IMR-90 (cell line): Measurements from ENCODE around the gene ADAMTS14. TPM values are rescaled to one million over a fixed set of nuclear protein-coding genes. Genes with fewer than 3 reads are reported as not detected.

Experiments used
- ATAC-seq: fragments of 200-7000 bp; cut with Tn5 transposase; 2 replicates; pipeline ENCODE4 v1.9.1; 2020; ENCODE audit warnings: low read depth, mild to moderate bottlenecking, moderate library complexity
- BruUV-seq: library from RNA; stranded (reverse); fragments of 400-500 nt; replicated peaks from 2 replicates; lab custom pipeline; 2021; lab: Mats Ljungman, UMichigan
- CTCF ChIA-PET: fragments of 300-600 bp; formaldehyde crosslinking; extraction: SDS; loops from one replicate; lab custom pipeline; 2021; ENCODE audit warnings: antibody characterized with exemption; lab: Yijun Ruan, JAX
- POLR2A ChIA-PET: fragments of 300-600 bp; sonication (Branson Sonifier 250); formaldehyde crosslinking; loops from one replicate; lab custom pipeline; 2022; ENCODE audit warnings: antibody characterized with exemption; ENCODE audit not compliant: unreplicated experiment; lab: Charles Lee
- DNase-seq: peaks from one replicate; pipeline ENCODE4 v3.0.0; 2013
- H2AFZ ChIP-seq: replicated peaks from 2 replicates; pipeline ENCODE3; 2013; ENCODE audit warnings: low read length, mild to moderate bottlenecking; ENCODE audit not compliant: poor library complexity
- H2AK5ac ChIP-seq: 2 replicates; pipeline ENCODE4 v1.6.1; 2013; ENCODE audit warnings: low read depth, low read length, inconsistent platforms
- H2AK9ac ChIP-seq: replicated peaks from 2 replicates; pipeline ENCODE3; 2013; ENCODE audit warnings: mild to moderate bottlenecking, low read depth, low read length, moderate library complexity; ENCODE audit not compliant: poor library complexity
- H2BK120ac ChIP-seq: 2 replicates; pipeline ENCODE4 v1.6.1; 2013; ENCODE audit warnings: low read depth, low read length, inconsistent platforms
- H2BK15ac ChIP-seq: 3 replicates; pipeline ENCODE4 v1.6.1; 2013; ENCODE audit warnings: low read depth, low read length, inconsistent platforms
- H2BK20ac ChIP-seq: 2 replicates; pipeline ENCODE4 v1.6.1; 2013; ENCODE audit warnings: low read depth, mild to moderate bottlenecking, inconsistent platforms, low read length, moderate library complexity
- H2BK5ac ChIP-seq: 2 replicates; pipeline ENCODE4 v1.6.1; 2013; ENCODE audit warnings: mild to moderate bottlenecking, low read depth, low read length, inconsistent platforms; ENCODE audit not compliant: poor library complexity, severe bottlenecking
- H3K14ac ChIP-seq: replicated peaks from 2 replicates; pipeline ENCODE4 v1.6.1; 2013; ENCODE audit warnings: low read depth, low read length, inconsistent platforms
- H3K18ac ChIP-seq: 2 replicates; pipeline ENCODE4 v1.6.1; 2013; ENCODE audit warnings: low read depth, low read length, control low read depth
- H3K23ac ChIP-seq: 2 replicates; pipeline ENCODE4 v1.6.1; 2013; ENCODE audit warnings: low read depth, low read length, inconsistent platforms
- H3K27ac ChIP-seq: 2 replicates; pipeline ENCODE4 v1.5.1; 2013; ENCODE audit warnings: mild to moderate bottlenecking, control low read depth, low read length; ENCODE audit not compliant: insufficient read depth
- H3K27me3 ChIP-seq: 2 replicates; pipeline ENCODE4 v1.6.1; 2013; ENCODE audit warnings: low read length; ENCODE audit not compliant: control insufficient read depth, insufficient read depth
- H3K36me3 ChIP-seq: 2 replicates; pipeline ENCODE4 v1.6.1; 2013; ENCODE audit warnings: low read length, mixed read lengths; ENCODE audit not compliant: control insufficient read depth, insufficient read depth
- H3K4ac ChIP-seq: 2 replicates; pipeline ENCODE4 v1.6.1; 2013; ENCODE audit warnings: low read depth, low read length, inconsistent platforms
- H3K4me1 ChIP-seq: 2 replicates; pipeline ENCODE4 v1.6.1; 2013; ENCODE audit warnings: low read length, mixed read lengths; ENCODE audit not compliant: control insufficient read depth, insufficient read depth
- H3K4me2 ChIP-seq: 2 replicates; pipeline ENCODE4 v1.6.1; 2013; ENCODE audit warnings: low read depth, mild to moderate bottlenecking, control low read depth, low read length, moderate library complexity
- H3K4me3 ChIP-seq: 2 replicates; pipeline ENCODE4 v1.5.1; 2013; ENCODE audit warnings: low read depth, mild to moderate bottlenecking, control low read depth, low read length, moderate library complexity; ENCODE audit not compliant: insufficient read depth
- H3K56ac ChIP-seq: 2 replicates; pipeline ENCODE4 v1.6.1; 2013; ENCODE audit warnings: low read length, inconsistent platforms; ENCODE audit not compliant: insufficient read depth; ENCODE audit errors: extremely low read depth
- H3K79me1 ChIP-seq, 2 experiments: 2 replicates each; pipeline ENCODE4 v1.6.1; 2013; ENCODE audit warnings: low read length in 2 of 2, inconsistent platforms in 1 of 2, low read depth in 1 of 2
- H3K9ac ChIP-seq: 2 replicates; pipeline ENCODE4 v1.6.1; 2013; ENCODE audit warnings: low read depth, low read length, control low read depth
- H3K9me1 ChIP-seq: 2 replicates; pipeline ENCODE4 v1.6.1; 2013; ENCODE audit warnings: low read length, inconsistent platforms; ENCODE audit not compliant: insufficient read depth
- H3K9me3 ChIP-seq: 2 replicates; pipeline ENCODE4 v1.6.1; 2013; ENCODE audit warnings: low read length; ENCODE audit not compliant: control insufficient read depth, insufficient read depth
- H4K20me1 ChIP-seq: 2 replicates; pipeline ENCODE4 v1.6.1; 2013; ENCODE audit warnings: low read length, inconsistent platforms; ENCODE audit not compliant: insufficient read depth
- H4K5ac ChIP-seq: 2 replicates; pipeline ENCODE4 v1.6.1; 2013; ENCODE audit warnings: mild to moderate bottlenecking, low read depth, low read length, control low read depth
- H4K8ac ChIP-seq, 2 experiments: 2 replicates each; pipeline ENCODE4 v1.6.1; 2013; ENCODE audit warnings: low read depth in 2 of 2, low read length in 2 of 2, control low read depth in 1 of 2, inconsistent platforms in 1 of 2
- H4K91ac ChIP-seq: 2 replicates; pipeline ENCODE4 v1.6.1; 2013; ENCODE audit warnings: low read depth, low read length, inconsistent platforms; ENCODE audit not compliant: insufficient read depth
- CEBPB ChIP-seq: IDR thresholded peaks from 2 replicates; pipeline ENCODE4 v1.6.1; 2012; ENCODE audit warnings: low read depth, low read length, improper control_type of control experiment
- FOS ChIP-seq: fragments of 150-350 bp; IDR thresholded peaks from 2 replicates; pipeline ENCODE4 v1.6.1; 2016; ENCODE audit warnings: low read depth, low read length
- POLR2A ChIP-seq: IDR thresholded peaks from 2 replicates; pipeline ENCODE4 v1.6.1; 2012; ENCODE audit warnings: mild to moderate bottlenecking, low read depth, low read length
- SMC3 ChIP-seq: fragments of 150-350 bp; IDR thresholded peaks from 2 replicates; pipeline ENCODE4 v1.6.1; 2016; ENCODE audit warnings: low read depth, mild to moderate bottlenecking, antibody characterized with exemption, low read length, moderate library complexity
- WGBS, 2 experiments: methylation state at CpG; one replicate each; pipeline versions ENCODE4 v1.1.5 to v1.1.7; 2013; ENCODE audit warnings: missing lambda C conversion rate in 2 of 2; ENCODE audit not compliant: insufficient read length in 1 of 2; ENCODE audit errors: extremely low coverage in 2 of 2; 5-methylcytosine and 5-hydroxymethylcytosine counted together
- dilution Hi-C: fragments of 300-500 bp; cut with HindIII; formaldehyde crosslinking; loops from one replicate; pipeline ENCODE4 v1.14.3; 2018; ENCODE audit warnings: low sequenced_read_pairs; ENCODE audit not compliant: unreplicated experiment
- in situ Hi-C: fragments of 300-500 bp; cut with MboI; formaldehyde crosslinking; loops from 3 replicates; pipeline ENCODE4 v1.14.3; 2019; ENCODE audit warnings: low sequenced_read_pairs, inconsistent platforms, mixed read lengths
- intact Hi-C: fragments of 100-400 bp; cut with micrococcal nuclease; formaldehyde crosslinking; loops from 2 replicates; pipeline ENCODE4 v1.10.0; 2022
- polyA plus RNA-seq, 3 experiments: library from polyadenylated mRNA; depleted of rRNA; stranded (reverse); fragments of >200 nt; gene quantifications; 2 replicates each; pipeline ENCODE4 v1.2.3, GENCODE V29; 2012; ENCODE audit warnings: low replicate concordance in 1 of 3
- total RNA-seq: library from RNA; depleted of rRNA; stranded (reverse); fragments of >200 nt; gene quantifications from 2 replicates; pipeline ENCODE4 v1.2.3, GENCODE V29; 2012
- TF ChIP-seq, protein P1 (sequence below): fragments of 150-350 bp; IDR thresholded peaks from 2 replicates; pipeline ENCODE4 v1.6.1; 2017; ENCODE audit warnings: mild to moderate bottlenecking, antibody characterized with exemption, low read length, low read depth

ADAMTS14 gene
- total and polyA plus RNA-seq, 2 of the 4 experiments (the other 2 are of a cell fraction): under 0.01 to 0.31 TPM

DNA sequence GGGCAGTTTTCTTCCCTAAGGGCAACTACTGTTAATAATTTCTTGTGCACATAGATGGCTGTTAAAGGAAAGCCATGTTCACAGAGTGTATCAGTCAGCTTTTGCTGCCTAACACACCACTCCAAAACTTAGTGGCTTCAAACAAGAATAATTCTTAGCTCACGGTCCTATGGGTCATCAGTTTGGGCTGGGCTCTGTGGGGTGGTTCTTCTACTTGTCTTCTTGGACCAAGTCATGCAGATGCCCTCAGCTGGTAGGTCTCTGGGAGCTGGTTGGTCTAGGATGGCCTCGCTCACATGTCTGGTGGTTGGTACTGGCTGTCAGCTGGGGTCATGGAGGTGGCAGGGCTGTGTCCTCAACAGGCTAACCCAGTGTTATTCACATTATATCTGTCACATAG is 73.2 kb downstream of the ADAMTS14 start:
- Histone ChIP-seq H4K20me1 (no peaks in the 10 kb centered on the region), H3K9me1 (no peaks in the 10 kb centered on the region), H3K4me3 (no peak overlapping the region), H3K27me3 (peaks cover 5% of the 10 kb centered on the region), H3K9me3 (peaks cover 3% of the 10 kb centered on the region), H3K9ac (no peak overlapping the region), H3K4me2 (no peak overlapping the region), H2AFZ (no peak overlapping the region), H3K18ac (no peak overlapping the region), H3K4me1 (peaks cover 5% of the 10 kb centered on the region; the same call in 1 of the 2 replicates), H4K5ac (no peak overlapping the region), H3K56ac (no peak overlapping the region), H3K79me1 (no peaks in the 10 kb centered on the region), H4K91ac (no peak overlapping the region), H4K8ac (no peak overlapping the region), H3K36me3 (no peaks in the 10 kb centered on the region), H2BK20ac (no peak overlapping the region), H3K14ac (no peak overlapping the region), H3K27ac (no peak overlapping the region), H3K4ac (no peak overlapping the region), H2AK9ac (no peak overlapping the region), H2BK15ac (no peak overlapping the region), H2BK120ac (no peak overlapping the region), H2AK5ac (no peak overlapping the region), H3K23ac (no peak overlapping the region), H2BK5ac (no peak overlapping the region)
- ATAC-seq: no peak
- no peak for DNase-seq
- dilution Hi-C loops: no loop called here
- in situ Hi-C loops: no loop called here
- ChIA-PET CTCF (no interaction called here), POLR2A (no interaction called here)
- intact Hi-C loops: no loop called here
- WGBS, 2 experiments: no CpG with 5 or more reads among the region's 2 CpGs
- TF ChIP-seq, protein P1, sequence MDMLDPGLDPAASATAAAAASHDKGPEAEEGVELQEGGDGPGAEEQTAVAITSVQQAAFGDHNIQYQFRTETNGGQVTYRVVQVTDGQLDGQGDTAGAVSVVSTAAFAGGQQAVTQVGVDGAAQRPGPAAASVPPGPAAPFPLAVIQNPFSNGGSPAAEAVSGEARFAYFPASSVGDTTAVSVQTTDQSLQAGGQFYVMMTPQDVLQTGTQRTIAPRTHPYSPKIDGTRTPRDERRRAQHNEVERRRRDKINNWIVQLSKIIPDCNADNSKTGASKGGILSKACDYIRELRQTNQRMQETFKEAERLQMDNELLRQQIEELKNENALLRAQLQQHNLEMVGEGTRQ: no peak
- no peak for TF ChIP-seq POLR2A
- no peak for TF ChIP-seq FOS
- no peak for TF ChIP-seq CEBPB
- no peak for TF ChIP-seq SMC3
- no TSS peak for BruUV-seq
